Measurements from ENCODE around the gene SLC9A9.
"Not testable (repeated sequence)": the region's sequence is repeated elsewhere in the genome, so short reads cannot be mapped to it uniquely, and the experiment has no call there.

The SLC9A9 gene

DNA sequence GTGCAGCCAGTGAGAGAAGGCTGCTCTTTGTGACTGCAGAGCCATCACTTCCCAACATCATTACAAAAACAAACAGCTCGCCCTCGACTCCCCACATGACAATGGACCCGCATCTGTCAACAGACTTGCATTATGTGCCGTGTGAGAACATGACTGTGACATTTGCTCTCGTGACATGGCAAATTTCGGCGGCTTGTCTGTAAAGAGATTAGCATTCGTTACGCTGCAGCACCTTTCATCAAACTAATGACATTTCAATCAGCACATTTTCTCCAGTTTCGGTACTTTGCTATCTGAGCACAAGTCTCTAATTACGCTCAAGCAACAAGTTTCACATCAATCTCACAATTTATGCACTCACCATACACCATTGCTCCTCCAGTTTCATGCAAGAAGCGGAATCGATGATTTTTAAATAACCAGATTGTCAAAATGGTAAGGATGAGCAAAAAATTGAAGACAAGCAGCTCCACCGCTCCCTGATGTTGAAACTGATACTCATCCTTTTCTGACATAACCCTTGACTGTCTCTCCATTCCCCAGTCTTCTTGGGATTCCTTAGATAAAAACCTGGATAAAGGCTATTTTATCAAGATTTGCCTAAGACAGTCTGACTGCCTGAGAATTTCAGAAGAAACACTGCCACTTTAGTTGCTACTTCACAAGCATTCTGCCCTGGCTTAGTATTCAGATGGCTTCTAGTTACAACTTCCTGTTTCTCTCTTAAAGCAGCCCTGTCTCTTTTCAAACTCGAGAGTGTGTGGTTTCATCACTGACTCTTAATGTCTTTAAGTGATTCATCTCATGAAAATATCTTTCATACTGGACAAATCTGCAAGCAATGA lies at the start of gene SLC9A9:
Gene SLC9A9, minus strand, starts transcription at position 682 of the 845 bp plus-strand sequence. Its CDS starts 146 bp downstream, at position 536.
- peak; percentile 78 for DNase-seq

GRCh38 chr3:143897576-143898295 lies 49.5 kb upstream of the SLC9A9 start:
- no peak for DNase-seq

DNA sequence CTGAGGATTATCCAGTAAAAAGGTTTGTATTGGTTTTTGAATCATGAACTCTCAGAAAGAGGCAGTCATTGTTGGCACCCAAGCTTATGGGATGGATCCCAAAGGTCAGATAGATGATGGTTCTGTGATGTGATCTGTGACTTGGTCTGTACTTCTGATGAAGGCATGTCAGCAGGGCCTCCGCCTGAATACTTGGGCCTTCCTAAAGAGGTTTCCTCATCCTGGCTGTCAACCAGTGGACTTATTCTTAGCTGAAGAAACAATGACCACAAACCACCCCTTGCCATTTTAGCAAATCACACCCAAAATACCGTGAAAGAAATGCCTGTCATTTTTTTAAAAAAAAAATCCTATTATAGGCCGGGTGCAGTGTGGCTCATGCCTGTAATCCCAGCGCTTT lies 48.2 kb upstream of the SLC9A9 start:
- DNase-seq = no peak

DNA sequence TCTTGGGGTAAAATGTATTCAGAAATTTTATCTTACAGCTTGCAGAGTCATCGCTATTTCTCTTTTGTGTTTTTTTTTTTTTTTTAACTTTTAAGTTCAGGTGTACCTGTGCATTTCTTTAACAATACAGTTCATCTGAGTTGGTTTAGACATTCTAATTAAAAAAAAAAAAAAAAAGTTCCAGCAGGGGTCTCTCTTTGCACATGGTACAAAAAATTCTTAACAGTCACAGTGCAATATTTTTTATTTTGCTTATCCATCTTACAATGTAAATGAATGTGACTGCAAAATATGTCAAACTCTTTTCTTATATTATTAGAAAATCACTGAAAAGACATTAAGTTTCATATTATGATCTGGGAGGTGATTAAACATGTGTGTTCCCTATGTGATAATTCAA lies 47.5 kb upstream of the SLC9A9 start:
- no peak for DNase-seq

- DNase-seq = no peak
These were observed 40.6 kb upstream of the SLC9A9 start for GRCh38 chr3:143888846-143889245.

DNA sequence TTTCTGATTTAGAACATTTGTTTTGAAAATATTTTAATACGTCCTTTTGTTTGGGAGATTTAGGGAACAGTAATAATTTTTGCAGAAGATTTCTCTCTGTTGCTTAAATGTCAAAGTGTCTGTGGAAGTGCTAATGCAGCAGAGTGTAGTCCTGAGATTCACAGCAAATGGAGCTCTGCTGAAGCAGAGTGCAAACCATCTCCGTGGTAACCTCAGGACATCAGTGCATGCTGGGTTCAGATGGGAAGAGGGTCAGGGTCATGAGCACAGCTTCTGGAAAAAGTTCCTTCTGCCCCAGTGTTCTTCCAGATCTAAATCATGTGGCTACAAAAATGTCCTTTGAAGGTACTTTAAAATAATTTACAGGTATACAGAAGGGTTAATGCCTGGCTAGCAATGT lies 39.9 kb upstream of the SLC9A9 start:
- DNase-seq = no peak

- peak; percentile 51 for DNase-seq
These were observed 37.6 kb upstream of the SLC9A9 start for GRCh38 chr3:143885780-143886427.

- no peak for DNase-seq
These were observed 36.6 kb upstream of the SLC9A9 start for GRCh38 chr3:143884861-143885260.

- DNase-seq = no peak
These were observed 34.9 kb upstream of the SLC9A9 start for GRCh38 chr3:143883151-143883550.

- no peak for DNase-seq
These were observed 32.8 kb upstream of the SLC9A9 start for GRCh38 chr3:143881095-143881494.

- no peak for DNase-seq
These were observed 27.3 kb upstream of the SLC9A9 start for GRCh38 chr3:143875546-143875945.

GRCh38 chr3:143873553-143873952 lies 25.3 kb upstream of the SLC9A9 start:
- DNase-seq = not testable (repeated sequence)

DNA sequence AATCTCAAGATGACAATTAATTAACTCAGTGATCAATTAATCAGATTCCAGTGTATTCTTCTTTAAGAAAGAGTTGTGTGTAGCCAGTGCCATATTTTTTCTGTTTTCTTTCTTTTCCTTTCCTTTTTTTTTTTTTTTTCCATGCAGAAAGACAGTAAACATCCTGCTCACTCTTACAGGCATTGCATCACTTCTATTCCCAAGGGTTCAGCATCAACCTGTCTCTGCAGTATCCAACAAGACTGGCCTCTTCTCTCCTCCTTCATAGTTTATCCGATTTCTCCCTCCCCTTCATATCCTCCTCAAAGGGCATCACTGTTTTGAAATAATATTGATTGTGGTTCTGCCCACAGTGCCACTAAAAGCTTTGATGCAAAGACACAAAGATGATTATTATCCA lies 17.0 kb upstream of the SLC9A9 start:
- DNase-seq = no peak

GRCh38 chr3:143859465-143860203 lies 11.4 kb upstream of the SLC9A9 start:
- no peak for DNase-seq

DNA sequence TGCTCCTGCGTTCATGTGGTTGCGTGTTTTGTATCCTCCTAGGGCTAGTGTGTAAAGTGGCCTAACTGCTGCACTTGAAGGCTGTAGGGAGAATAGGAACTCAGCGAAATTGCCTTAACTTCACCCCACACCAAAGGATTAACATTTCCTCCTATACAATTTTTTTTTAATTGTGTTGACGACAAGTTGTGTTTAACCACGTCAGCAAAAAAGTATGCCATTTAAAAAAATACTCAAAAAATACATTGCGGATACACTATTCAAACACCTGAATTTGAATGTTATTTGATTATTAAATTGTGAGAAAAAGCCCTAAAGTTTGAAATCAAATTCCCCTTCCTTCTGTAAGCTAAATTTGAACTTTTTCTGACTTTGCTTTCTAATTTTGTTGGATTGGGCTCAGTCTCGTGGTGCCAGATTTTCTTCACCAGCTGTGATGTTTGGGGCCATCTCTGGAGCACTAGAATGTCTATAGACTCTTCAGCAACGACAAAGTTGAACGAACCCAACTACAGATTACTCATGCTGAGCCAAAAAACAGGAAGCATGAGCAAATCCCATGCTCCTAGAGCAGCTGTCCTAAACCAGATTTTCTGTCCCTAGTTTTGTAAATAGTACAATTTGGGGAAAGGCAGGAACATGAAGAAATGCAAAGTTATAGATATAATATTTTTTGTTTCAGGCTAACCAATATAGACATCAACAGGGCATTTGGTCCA lies 8.1 kb upstream of the SLC9A9 start:
- DNase-seq = no peak

- DNase-seq = peak; percentile 25
These were observed 6.9 kb upstream of the SLC9A9 start for GRCh38 chr3:143855183-143855582.

- DNase-seq = no peak
These were observed 3.2 kb upstream of the SLC9A9 start for GRCh38 chr3:143851331-143852017.

GRCh38 chr3:143850877-143851276 lies 2.6 kb upstream of the SLC9A9 start:
- no peak for DNase-seq

DNA sequence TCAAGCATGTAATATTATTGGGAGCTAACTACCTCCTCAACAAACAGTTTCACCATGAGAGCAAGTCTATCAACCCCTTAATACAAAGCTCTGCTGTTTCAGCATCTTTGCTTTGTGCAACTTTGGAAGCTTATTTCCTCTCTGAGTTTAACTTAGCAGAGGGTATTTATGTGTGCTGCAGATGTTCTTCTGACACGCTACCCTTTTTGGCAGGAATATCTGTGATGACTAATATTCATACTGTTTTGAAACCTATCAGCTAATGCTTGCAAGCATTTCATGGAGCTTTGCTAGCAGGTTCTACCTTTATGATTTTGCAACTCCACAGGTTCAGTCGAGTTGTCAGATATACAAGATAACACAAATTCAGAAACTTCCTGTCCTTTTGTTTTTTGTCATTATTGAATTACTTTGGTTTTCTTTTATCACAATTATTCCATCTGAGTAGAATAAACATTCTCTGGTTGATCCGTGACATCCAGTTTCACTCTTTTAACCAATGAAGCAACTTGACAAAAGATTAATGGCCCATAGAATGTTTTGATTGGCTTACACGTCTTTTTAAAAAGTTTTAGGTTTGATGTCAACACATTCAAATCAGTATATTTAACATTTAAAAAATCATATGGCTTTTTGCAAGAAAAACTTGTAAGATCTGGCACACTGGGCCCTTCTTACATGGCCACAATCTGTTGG lies 1.7 kb upstream of the SLC9A9 start:
- peak; percentile 42 for DNase-seq

DNA sequence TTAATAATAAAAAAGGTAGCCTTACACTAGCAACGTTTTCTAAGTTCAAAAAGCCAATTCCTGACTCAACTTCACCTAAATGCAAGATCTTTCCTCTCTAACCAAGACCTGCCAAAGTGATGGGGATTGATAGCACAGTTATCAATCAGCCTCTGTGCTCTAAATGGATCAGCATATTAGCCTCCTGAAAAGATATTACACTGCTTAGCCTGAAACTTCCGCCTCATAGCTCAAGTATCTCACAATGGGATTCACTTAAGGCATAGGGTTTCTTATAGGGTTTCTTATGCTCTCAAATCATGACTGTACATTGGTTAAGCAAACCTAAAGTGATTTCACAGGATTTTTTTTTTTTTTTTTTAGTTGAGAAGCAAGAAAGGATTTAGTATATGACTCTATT lies 436 bp upstream of the SLC9A9 start:
- DNase-seq = no peak

- no peak for DNase-seq
These were observed 4.7 kb downstream of the SLC9A9 start for GRCh38 chr3:143843587-143843986.
